Esophagus muscularis mucosa (tissue), 4 donors: Measurements from ENCODE around the gene NDUFB1. TPM values are rescaled to one million over a fixed set of nuclear protein-coding genes. Genes with fewer than 3 reads are reported as not detected.

ENCODE experiments used
- DNase-seq: peaks from one replicate; pipeline ENCODE4 v3.0.0-alpha.2; 2017; ENCODE audit errors: extremely low spot score
- H3K27ac ChIP-seq, 4 donors: fragments of 200-600 bp; sonication (generic); replicated peaks in 1 of 4; 1 replicate in 3 of 4; 2 replicates in 1 of 4; pipeline ENCODE4 v1.5.1; 2016 to 2019; ENCODE audit warnings: mild to moderate bottlenecking in 1 of 4
- H3K27me3 ChIP-seq, 4 donors: fragments of 200-600 bp; sonication (generic); one replicate each; pipeline versions ENCODE4 v1.5.1 to v1.6.0; 2016 to 2019
- H3K36me3 ChIP-seq, 4 donors: fragments of 200-600 bp; sonication (generic); one replicate each; pipeline ENCODE4 v1.5.1; 2016 to 2019
- H3K4me1 ChIP-seq, 4 donors: fragments of 200-600 bp; sonication (generic); one replicate each; pipeline ENCODE4 v1.5.1; 2016 to 2019
- H3K4me3 ChIP-seq, 4 donors: fragments of 200-600 bp; sonication (generic); 1 replicate in 2 of 4; 2 replicates in 2 of 4; pipeline ENCODE4 v1.5.1; 2016 to 2019; ENCODE audit warnings: mild to moderate bottlenecking in 4 of 4, moderate library complexity in 1 of 4
- H3K9me3 ChIP-seq, 4 donors: fragments of 200-600 bp; sonication (generic); 1 replicate in 3 of 4; 2 replicates in 1 of 4; pipeline ENCODE4 v1.5.1; 2016 to 2019
- EP300 ChIP-seq: sonication (generic); formaldehyde crosslinking; IDR thresholded peaks from one replicate; pipeline ENCODE4 v1.6.1; 2017; ENCODE audit warnings: antibody characterized with exemption
- POLR2A ChIP-seq: fragments of 450-650 bp; IDR thresholded peaks from one replicate; pipeline ENCODE4 v1.6.1; 2017; ENCODE audit warnings: antibody characterized with exemption, moderate library complexity, mild to moderate bottlenecking, low read depth
- POLR2AphosphoS5 ChIP-seq, 2 donors: sonication (generic); formaldehyde crosslinking; IDR thresholded peaks; one replicate each; pipeline ENCODE4 v1.6.1; 2017; ENCODE audit warnings: antibody characterized with exemption in 2 of 2
- WGBS: methylation state at CpG from one replicate; pipeline ENCODE4 v1.1.5; 2018; 5-methylcytosine and 5-hydroxymethylcytosine counted together
- intact Hi-C: fragments of 100-400 bp; cut with DNase I; formaldehyde crosslinking; loops from one replicate; pipeline ENCODE4 v1.15.1; 2023
- total RNA-seq, 4 donors: library from RNA; depleted of rRNA; stranded (reverse); fragments of >200 nt; gene quantifications; one replicate each; pipeline versions ENCODE4 v1.1.0 to v1.2.1, GENCODE V29; 2016
- TF ChIP-seq, protein P1 (sequence below), 3 experiments: fragments of 200-600 bp in 2 of 3; fragments of 450-650 bp in 1 of 3; sonication (generic) in 2 of 3; IDR thresholded peaks; one replicate each; pipeline ENCODE4 v1.5.1; 2017 to 2019; ENCODE audit warnings: antibody characterized with exemption in 3 of 3, mild to moderate bottlenecking in 2 of 3, moderate library complexity in 1 of 3

Gene NDUFB1
- total RNA-seq, 4 donors from 2014 or later = 197 to 457 (median 369) TPM

- Histone ChIP-seq H3K27ac (peak overlapping the region; percentile 94 to 99 (median 96)), H3K36me3 (peaks cover 0 to 40% (median 11%) of the 10 kb centered on the region in 4 donors), H3K9me3 (no peaks in the 10 kb centered on the region), H3K4me3 (peak overlapping the region; percentile 72 to 99 (median 89)), H3K27me3 (no peaks in the 10 kb centered on the region), H3K4me1 (peaks cover 30 to 65% (median 59%) of the 10 kb centered on the region in 4 donors)
- DNase-seq = no peak
- 38% methylated on average over 9 of the region's 9 CpGs for WGBS
- TF ChIP-seq, protein P1, sequence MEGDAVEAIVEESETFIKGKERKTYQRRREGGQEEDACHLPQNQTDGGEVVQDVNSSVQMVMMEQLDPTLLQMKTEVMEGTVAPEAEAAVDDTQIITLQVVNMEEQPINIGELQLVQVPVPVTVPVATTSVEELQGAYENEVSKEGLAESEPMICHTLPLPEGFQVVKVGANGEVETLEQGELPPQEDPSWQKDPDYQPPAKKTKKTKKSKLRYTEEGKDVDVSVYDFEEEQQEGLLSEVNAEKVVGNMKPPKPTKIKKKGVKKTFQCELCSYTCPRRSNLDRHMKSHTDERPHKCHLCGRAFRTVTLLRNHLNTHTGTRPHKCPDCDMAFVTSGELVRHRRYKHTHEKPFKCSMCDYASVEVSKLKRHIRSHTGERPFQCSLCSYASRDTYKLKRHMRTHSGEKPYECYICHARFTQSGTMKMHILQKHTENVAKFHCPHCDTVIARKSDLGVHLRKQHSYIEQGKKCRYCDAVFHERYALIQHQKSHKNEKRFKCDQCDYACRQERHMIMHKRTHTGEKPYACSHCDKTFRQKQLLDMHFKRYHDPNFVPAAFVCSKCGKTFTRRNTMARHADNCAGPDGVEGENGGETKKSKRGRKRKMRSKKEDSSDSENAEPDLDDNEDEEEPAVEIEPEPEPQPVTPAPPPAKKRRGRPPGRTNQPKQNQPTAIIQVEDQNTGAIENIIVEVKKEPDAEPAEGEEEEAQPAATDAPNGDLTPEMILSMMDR (IDR thresholded peaks at IDR 0.05) = no peak
- TF ChIP-seq POLR2A (no peak), POLR2AphosphoS5 (IDR thresholded peaks at IDR 0.05) (no peak), EP300 (no peak)
- intact Hi-C loops = no loop called here
Measured at GRCh38 chr14:92122761-92123160, 1.3 kb upstream of the NDUFB1 start.

GRCh38 chr14:92122351-92122677 is 808 bp upstream of the NDUFB1 start:
- DNase-seq = no peak
- Histone ChIP-seq H3K4me3 (peak overlapping the region; percentile 72 to 99 (median 89)), H3K27me3 (no peaks in the 10 kb centered on the region), H3K36me3 (peaks cover 0 to 40% (median 13%) of the 10 kb centered on the region in 4 donors), H3K27ac (peak overlapping the region; percentile 94 to 99 (median 96)), H3K4me1 (peaks cover 30 to 69% (median 59%) of the 10 kb centered on the region in 4 donors), H3K9me3 (no peaks in the 10 kb centered on the region)
- intact Hi-C loops = no loop called here
- TF ChIP-seq, protein P1 (IDR thresholded peaks at IDR 0.05) = no peak
- TF ChIP-seq POLR2AphosphoS5 (IDR thresholded peaks at IDR 0.05) = no peak
- 0% methylated on average over 22 of the region's 22 CpGs for WGBS

- peak; percentile 96 for DNase-seq
- no peak for TF ChIP-seq POLR2A
- intact Hi-C loops = no loop called here
- under 1% methylated on average over 35 of the region's 36 CpGs for WGBS
- Histone ChIP-seq H3K27me3 (no peaks in the 10 kb centered on the region), H3K4me3 (peak overlapping the region; percentile 72 to 99 (median 89)), H3K9me3 (no peaks in the 10 kb centered on the region), H3K27ac (peak overlapping the region; percentile 94 to 99 (median 96)), H3K4me1 (peaks cover 30 to 75% (median 57%) of the 10 kb centered on the region in 4 donors), H3K36me3 (peaks cover 0 to 40% (median 15%) of the 10 kb centered on the region in 4 donors)
Measured at GRCh38 chr14:92121207-92121669, 268 bp downstream of the NDUFB1 start.

GRCh38 chr14:92109490-92109889 is 12.0 kb downstream of the NDUFB1 start:
- WGBS = 81% methylated on average over 5 of the region's 5 CpGs
- DNase-seq = no peak
- no peak overlapping the region for H3K27ac ChIP-seq
- intact Hi-C loops = loop anchor here (5.0 kb wide), 1 partner anchor 67 kb away; the partner anchor contains the start of gene TRIP11
- peaks cover 0 to 3% (median 0%) of the 10 kb centered on the region in 4 donors for H3K36me3 ChIP-seq
- TF ChIP-seq POLR2AphosphoS5 (IDR thresholded peaks at IDR 0.05) (no peak), POLR2A (no peak), EP300 (no peak)
- TF ChIP-seq, protein P1 (IDR thresholded peaks at IDR 0.05) = no peak
- H3K9me3 ChIP-seq = no peaks in the 10 kb centered on the region
- no peak overlapping the region for H3K4me3 ChIP-seq
- H3K27me3 ChIP-seq = no peaks in the 10 kb centered on the region
- peaks cover 14 to 17% (median 15%) of the 10 kb centered on the region in 4 donors for H3K4me1 ChIP-seq

DNA sequence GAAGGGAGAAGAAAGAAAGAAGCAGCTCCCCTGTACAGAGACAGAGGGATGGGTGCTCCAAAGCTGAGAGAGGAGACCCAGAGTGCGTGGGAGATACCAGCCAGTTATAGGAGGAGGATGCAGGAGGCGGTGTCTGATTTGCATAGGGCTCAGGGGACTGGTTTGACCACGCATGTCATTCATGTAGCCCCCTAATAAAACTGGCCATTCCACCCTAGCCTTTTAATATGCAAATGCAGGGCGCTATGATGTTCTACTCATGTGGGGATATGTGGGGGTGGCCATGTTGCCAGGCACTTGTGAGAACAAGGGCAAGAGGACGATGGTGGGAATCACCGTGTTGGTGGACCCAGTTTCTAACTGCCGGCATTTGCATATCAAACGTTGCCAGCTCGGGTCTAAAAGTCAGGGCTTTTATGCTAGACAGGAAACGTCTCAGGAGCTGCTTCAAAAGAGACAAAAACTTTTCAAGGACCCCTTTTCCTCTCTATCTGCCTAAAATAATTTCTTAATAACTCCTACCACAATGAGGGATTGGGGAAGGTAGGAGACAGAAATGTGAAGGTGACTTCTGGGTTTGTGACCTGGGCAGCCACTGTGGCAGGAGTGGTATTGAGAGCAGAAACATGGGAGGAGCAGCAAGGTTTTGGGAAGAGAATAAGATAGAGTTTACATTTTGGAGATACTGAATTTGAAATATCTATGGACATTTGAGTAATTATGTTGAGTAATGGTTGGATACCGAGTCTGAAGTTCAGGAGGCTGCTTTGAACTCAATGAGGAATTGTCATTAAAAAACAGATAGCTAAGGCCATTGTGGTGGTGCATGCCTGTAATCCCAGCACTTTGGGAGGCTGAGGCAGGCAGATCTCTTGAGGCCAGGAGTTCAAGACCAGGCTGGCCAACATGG is 12.9 kb downstream of the NDUFB1 start:
- H3K9me3 ChIP-seq = no peaks in the 10 kb centered on the region
- H3K27ac ChIP-seq = no peak overlapping the region
- no peak overlapping the region for H3K4me3 ChIP-seq
- intact Hi-C loops = loop anchor here (5.0 kb wide), 1 partner anchor 66 kb away; the partner anchor contains the start of gene TRIP11
- H3K36me3 ChIP-seq = no peaks in the 10 kb centered on the region
- WGBS = 30% methylated on average over 11 of the region's 11 CpGs
- TF ChIP-seq POLR2AphosphoS5 (IDR thresholded peaks at IDR 0.05) = no peak
- TF ChIP-seq POLR2A = no peak
- TF ChIP-seq, protein P1 (IDR thresholded peaks at IDR 0.05) = no peak
- TF ChIP-seq EP300 = no peak
- H3K4me1 ChIP-seq = peaks cover 22 to 26% (median 24%) of the 10 kb centered on the region in 4 donors
- DNase-seq = no peak
- H3K27me3 ChIP-seq = no peaks in the 10 kb centered on the region
